GM19468 (cell line): ENCODE results near the gene GHRHR.

Source experiments
- ATAC-seq: cut with Tn5 transposase; IDR thresholded peaks from one replicate; pipeline ENCODE4 v1.9.1; 2021; ENCODE audit warnings: mild to moderate bottlenecking, moderate library complexity, moderate number of reproducible peaks; ENCODE audit not compliant: unreplicated experiment; ENCODE audit errors: extremely low read depth

Gene GHRHR

DNA sequence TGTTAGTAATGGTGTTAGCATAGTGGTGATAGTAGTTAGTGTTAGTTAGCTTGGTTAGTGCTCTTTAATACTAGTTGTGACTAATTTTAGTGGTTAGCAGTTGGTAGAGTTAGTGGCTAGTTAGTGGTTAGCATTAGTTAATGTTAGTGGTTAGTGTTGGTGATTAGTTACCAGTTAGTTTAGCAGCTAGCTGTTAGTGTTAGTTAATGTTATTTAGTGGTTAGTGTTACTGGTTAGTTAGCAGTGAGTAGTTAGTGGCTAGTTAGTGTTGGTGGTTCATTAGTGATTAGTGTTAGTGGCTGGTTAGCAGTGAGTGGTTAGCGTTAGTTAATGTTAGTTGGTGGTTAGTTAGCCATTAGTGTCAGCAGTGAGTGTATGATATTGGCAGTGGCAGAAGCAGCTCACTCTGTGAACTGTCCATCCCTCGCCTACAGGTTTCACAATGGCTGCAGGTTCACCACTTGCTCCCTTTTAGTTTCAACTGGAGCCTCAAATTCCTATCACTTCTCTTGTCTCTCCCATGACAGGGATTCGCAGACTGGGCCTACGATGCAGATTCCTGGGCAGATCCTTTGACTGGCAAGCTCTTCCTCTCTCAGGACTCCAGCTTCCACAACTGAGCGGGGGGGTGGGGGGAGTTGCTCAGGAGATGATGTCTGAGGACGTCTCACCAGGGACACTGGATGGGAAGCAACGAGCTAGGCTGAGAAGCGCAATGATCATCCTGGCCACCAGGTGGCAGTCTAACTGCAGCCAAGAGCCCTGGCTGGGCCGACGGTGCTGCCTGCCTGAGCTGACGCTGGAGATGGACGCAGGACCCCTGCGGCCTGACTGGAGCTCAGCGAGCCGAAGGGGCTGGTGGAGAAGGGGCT lies 19.5 kb downstream of the GHRHR start:
- ATAC-seq, result peak; percentile 69

DNA sequence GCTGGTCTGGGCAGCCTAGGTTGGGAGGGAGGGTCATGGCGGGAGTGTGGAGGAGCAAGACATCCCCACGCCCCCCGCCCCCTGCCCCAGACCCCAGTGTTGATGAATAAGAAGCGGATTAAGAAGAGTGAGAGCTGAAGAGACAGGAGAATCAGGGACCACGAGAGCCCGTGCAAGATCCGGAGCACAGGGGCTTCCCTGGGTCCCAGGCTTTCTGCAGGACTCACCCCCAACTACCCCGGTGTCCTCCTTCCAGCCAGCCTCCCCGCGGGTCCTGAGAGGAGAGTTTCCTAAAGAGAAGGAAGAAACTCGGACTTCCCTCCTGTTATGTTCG lies 20.1 kb downstream of the GHRHR start:
- no peak for ATAC-seq

DNA sequence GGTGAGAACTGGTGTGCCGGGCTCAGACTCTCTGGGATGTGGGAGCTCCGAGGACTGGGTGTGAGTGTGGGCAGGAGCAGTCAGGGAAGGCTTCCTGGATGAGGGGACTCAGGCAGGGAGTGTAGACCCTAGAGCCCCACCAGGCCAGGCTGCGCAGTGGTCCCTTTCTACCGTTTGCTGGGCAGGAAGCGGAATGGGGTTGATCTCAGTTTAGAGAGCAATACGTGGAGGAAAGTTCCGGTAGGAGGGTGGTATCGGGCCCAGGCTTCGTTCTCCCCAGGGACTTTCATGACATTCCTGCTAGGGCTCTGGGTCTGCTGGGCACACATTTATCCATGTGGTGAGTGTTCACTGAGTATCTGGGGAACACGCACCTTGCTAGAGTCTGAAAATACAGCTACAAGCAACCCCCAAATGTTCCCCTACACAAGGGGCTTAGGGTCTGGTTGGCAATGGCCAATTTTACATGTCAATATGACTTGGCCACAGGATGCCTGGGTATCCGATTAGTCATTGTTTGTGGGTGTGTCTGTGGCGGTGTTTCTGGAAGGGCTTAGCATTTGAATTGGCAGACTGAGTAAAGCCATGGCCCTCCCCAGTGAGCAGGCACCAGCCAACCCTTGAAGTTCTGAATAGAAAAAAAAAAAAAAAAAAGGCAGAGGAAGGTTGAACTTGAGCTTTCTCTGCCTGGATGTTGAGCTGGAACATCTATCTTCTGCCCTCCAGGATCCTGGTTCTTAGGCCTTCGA lies 20.8 kb downstream of the GHRHR start:
- ATAC-seq, result no peak

DNA sequence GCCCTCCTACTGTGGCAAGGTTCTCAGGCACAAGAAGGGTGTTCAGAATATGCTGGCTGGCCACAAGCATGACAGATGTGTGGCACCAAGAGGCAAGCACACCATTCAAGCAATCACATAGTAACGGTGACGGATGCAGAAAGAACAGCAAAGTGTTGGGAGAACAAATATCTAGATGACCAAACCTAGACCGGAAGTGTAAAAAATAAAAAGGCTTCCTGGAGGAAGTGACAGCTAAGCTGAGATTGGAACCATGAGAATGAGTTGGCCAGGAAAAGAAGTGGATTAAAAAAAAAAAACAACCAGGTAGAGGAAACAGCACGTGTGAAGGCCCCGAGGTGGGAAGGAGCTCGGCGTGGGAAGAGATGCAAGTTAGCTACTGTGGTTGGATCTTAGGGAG lies 22.0 kb downstream of the GHRHR start:
- no peak for ATAC-seq

DNA sequence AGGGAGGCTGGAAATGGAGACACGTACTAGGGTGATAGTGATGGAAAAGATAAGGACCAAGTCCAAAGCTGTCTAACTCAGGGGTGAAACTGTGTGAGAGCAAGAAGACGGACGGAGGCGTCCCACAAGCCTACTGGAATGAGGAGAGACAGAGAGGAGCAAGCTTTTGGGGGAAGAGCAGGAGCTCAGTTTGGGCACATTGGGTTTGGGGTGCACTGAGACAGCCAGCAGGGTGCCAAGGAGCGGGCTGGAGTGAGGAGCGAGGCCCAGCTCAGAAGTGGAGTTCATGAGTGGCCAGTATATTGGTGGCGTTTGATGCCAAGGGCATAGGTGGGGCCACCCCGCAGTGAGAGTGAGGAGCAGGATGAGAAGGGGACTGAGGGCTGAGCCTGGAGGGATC lies 22.6 kb downstream of the GHRHR start:
- ATAC-seq, result no peak

DNA sequence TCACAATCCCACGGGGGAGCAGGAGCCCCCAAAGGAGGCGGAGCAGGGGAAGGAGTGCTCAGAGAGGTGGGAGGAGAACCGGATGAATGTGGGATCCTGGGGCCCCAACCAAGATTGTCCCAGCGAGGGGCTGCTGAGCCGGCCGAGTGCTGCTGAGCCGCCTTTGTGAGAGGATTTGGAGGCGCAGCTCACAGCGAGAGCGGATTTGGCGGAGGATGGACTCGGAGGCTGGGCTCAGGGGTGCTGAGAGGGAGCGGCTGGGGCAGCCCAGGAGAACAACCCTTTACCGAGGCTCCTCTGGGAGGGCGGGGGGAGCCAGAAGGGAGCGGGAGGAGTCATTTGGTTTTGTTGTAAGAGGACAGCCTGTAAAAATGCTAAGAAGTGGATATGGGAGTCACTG lies 23.0 kb downstream of the GHRHR start:
- no peak for ATAC-seq

DNA sequence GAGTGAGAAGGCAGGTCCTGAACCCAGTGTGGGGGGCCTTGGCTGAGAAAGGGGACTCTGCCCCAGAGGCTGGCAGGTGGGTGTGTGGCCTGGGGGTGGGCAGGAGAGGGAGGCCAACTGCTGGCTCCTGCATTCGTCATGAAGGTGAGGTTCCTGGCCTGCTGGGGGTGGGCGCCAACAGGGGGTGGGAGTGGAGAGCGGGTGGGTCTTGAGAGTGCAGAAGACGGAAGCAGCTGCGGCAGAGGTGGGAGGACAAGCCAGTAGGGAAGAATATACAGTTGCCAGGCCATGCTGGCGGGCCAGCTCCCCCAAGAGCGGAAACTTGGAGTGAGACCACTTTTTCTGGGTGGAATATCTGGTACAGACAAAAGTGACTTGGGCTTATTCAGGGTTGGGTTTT lies 23.4 kb downstream of the GHRHR start:
- ATAC-seq, result no peak

DNA sequence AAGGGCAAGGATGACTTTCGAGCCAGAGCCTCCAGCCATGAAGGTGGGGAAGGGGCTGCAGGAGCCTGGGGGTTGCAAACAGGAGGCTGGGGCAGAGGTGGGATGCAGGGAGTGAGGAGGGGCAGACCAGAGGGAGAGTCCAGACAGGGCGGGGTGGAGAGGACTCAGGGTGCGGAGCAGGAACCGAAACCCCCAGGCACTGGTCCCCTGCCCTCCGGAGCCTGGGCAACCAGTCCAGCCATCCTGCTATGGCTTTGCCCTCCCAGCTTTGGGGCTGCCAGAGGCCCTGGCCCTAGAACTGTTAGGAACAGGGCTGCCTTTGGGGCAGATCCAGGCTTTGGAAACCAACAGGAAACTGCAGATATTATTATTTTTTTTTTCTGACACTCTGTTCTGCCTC lies 24.2 kb downstream of the GHRHR start:
- no peak for ATAC-seq

DNA sequence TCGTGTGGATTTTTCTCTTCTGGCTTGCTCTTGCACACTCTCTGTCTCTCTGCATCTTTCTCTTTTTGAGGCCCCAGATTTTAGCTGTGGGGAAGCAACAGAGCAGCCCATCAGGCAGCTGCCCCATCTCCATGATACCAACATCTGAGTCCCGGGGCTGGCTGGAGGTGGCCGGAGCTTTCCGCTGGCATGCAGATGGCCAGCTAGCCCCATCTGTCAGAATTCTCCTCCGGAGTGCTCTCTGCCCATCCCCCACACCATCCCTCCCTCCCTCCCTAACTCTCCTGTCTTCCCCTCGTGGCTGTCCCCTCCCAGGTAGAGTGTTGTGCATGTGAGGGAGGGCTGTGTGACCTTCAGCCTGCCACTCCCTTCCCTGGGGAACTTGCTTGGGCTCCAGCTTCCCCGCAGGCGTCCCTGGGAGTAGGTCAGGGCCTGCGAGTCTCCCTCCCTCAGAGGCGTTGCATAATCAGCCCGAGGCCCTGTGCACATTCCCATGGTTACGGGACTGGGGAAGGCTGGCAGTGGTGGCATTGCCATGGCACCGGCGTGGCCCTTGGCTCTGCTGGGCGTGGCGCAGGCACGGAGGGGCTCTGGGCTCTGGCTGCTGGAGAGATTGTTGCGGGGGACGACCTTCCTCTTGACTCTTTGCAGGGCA lies 24.7 kb downstream of the GHRHR start:
- no peak for ATAC-seq

DNA sequence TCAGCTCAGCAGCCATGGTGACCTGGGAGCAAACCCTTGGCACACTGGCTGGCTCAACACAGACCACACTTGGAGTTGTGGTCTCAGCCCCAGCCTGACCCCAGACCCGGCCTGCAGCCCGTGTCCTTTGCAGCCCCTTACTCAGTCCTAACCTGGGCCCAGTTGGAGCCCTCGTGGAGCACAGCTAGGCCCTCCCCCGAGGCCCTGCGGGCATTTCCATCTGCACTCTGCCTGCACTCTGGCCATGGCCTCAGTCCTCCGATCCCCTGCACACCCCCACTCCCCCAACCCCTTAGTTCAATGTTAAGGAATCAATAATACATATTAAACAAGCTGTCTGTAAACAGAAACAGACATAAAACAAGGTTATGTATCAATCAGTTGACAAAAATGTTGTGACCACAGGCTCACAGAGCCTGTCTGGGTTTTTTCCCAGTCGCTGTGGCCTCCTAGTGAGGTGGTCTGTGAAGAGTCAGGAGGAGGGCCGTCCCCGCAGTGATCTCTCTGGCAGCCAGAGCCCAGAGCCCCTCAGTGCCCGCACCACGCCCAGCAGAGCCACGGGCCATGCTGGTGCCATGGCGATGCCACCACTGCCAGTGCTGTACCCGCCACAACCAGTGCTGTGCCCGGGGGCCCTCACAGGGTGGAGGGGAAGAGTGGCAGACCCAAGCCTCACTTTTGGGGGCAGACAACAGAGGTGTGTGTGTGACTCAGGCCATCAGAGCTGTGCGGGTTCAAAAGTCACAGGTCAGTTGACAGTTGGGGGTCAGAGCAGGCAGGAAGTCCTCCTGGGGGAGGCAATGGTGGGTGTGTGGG lies 25.5 kb downstream of the GHRHR start:
- ATAC-seq, result no peak

DNA sequence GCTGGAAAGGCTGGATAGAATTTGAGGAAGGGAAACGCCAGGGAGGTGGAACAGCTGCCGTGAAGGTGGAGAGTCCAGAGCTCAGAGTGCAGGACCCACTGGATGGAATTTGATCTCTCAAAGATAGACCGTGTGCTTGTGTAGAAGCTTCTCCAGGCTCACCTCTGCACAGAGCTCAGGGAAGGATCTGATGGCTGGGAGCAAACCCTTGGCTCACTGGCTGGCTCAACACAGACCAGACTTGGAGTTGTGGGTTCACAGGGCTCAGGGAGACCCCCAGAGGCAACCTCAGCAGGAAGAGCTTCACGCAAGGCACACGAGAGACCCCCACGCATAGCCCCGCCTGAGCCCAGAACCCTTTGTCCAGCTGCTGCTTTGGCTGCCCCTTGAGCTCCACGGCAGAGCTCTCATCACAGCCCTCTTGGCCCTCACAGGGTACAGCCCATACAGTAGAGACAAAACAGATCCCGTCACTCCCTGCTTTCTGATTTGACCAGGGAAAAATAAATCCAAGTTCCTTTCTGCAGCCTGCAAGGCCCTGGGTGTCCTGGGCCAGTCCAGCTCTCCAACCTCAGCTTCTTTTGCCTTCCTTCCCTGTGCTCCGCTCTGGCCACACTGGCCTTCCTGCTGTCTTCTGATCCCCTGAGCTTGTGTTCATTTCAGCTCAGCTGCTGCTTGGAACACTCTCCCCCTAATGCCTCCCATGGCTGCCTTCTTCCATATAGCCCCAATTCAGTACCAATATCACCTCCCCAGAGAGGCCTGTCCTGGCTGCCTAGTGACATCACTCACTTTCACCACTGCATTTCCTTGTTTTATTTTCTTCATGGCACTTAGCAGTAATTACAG lies 26.3 kb downstream of the GHRHR start:
- no peak for ATAC-seq

DNA sequence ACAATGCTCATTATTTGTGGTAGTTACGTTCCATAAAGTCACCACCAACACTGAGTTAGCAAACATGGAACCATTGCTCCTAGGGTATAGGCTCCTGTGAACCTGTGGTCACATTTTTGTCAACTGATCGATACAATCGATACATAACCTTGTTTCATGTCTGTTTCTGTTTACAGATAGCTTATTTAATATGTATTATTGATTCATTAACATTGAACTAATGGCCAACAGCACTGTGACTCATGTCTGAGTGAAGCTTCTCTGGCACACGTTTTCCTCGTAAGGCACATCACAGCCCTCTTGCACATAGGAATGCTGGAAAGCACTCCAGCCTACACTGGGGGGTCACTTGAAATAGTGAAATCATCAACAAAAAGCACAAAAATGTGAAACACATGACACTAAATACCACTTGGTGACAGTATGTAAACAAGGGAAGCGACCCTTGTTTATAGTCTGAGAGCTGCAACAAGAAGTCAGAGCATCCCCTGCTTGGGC lies 27.0 kb downstream of the GHRHR start:
- no peak for ATAC-seq

DNA sequence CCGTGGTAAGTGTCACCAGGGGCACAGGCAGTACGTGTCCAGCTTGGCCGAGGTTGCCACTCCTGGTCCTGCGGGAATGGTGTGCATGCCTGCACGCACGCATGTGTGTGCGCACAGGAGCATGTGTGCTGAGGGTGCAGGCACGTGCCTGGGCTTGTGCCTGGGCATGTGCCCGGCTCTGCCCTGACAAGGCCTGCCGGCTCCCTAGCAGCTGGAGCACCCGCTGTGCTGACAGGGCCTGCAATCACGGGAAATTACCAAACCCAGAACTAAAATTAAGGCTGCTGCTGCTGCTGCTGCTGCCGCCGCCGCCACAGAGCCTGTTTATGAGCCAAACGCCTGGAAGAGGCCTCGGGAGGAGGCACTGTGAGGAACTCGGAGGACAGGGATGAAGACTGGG lies 28.7 kb downstream of the GHRHR start:
- ATAC-seq, result no peak

DNA sequence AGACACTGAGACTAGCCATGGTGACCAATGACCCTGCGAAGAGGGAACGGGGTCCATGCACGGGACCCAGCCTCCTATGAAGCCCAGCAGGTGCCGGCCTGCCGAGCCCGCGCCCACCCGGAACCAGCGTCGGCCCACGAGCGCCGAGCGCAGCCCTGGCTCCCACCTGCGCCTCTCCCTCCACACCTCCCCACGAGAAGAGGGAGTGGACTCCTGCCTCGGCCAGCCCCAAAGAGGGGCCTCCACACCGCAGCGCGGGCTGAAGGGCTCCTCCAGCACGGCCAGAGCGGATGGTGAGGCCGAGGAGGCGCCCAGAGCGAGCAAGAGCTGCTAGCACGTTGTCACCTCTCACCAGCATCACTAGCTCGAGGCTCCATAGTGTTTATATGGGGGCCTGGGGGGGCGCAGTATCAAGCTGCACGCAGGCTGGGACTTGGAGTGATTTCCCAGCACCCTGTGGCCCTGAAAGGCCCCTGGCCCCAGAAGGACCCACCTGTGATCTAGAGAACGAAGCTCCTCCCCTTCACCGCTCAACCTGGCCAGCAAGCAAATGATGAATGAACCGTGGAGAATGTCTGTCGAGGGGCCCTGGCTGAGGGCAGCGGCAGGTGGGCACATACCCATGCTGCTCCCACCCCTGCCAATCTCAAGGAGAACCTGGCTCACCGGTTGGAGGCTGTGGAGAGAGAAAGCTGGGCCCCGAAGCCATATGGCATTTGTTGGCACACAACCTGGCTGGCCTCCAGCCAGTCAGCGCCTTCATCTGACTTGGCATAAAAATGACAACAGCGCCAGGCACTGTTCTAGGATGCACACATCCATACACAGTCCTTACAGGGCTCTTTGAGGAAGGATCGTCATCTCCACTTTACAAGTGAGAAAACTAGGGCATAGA lies 30.7 kb downstream of the GHRHR start:
- no peak for ATAC-seq

DNA sequence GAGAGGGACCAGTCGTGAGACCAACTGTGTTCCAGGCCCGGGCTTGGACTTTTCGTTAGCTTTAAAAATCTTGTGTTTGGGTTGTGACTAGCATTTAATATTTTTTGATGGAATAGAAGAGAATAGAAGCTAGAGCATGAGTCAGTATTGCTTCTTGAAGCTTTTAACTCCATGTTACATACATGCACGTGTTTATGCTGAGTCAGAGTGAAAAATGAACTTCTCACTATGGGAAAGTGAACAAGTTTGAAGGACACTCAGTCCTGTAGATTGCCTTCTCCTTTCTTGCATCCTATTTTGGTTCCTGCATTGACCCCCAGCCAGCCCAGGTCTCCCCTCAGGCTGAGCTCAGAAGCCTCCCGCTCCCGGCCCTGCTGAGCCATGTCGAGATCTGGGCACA lies 31.8 kb downstream of the GHRHR start:
- ATAC-seq, result no peak

DNA sequence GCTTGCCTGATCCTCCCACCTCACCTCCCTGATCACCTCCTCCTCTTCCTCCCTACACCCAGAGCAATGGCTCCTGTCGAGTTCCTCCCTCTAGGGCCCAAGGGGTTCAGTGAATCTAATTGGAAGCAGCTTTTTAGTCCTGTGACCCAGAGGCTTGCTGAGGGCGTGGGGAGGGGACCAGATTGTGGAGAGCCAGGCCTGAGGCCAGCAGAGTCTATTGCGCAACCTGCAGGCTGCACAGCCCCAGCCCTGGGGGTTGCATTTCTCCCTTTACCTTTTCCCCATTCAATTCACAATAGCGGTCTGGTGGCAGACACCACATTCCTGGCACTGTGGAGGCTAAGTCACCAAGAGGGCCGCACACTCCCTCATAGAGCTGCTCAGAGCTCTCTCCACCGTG lies 32.5 kb downstream of the GHRHR start:
- no peak for ATAC-seq

DNA sequence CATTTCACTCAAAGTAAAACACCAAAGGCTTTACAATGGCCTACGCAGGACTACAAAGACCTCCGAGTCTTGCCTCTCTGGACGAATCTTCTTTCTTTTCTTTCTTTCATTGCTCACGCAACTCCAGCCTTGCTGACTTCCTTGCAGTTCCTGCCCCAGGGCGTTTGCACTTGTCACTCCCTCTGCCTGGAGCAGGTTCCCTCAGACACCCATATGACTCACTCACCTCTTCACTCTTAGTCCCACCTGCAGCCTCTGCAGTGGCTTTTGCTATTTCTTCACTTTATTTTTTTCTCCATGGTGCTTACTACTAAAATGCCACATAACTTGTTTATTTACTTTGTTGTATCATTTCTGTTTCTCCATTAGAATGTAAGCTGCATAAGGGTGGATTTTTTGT lies 33.1 kb downstream of the GHRHR start:
- no peak for ATAC-seq

DNA sequence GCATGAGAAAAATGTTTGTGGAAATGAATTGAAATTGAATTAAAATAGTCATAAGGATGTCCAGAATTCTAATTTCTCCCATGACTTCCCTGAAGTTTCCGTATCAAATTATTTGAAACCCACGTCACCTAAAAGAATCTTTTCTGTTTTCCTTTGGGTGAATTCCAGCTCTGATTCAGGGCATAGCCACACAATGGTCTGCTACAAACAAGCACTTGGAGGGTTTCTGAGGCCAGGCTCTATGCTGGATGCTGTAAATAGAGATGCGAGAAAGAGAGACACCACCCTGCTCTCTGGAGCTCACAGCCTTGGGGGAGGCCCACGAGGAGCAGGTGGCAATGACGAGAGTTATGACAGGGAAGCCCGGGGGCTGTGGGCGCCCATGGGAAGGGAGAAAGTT lies 33.6 kb downstream of the GHRHR start:
- no peak for ATAC-seq
